ENCODE measurements around the gene NBR1. TPM values are rescaled to one million over a fixed set of nuclear protein-coding genes. Genes with fewer than 3 reads are reported as not detected.
"Not testable (repeated sequence)": the region's sequence is repeated elsewhere in the genome, so short reads cannot be mapped to it uniquely, and the experiment has no call there.

NBR1 gene
- total and polyA plus RNA-seq, 2 of the 8 experiments (the other 6 are each of a cell fraction or from before 2014, with no cell fraction given): 13.5 to 36.0 TPM

DNA sequence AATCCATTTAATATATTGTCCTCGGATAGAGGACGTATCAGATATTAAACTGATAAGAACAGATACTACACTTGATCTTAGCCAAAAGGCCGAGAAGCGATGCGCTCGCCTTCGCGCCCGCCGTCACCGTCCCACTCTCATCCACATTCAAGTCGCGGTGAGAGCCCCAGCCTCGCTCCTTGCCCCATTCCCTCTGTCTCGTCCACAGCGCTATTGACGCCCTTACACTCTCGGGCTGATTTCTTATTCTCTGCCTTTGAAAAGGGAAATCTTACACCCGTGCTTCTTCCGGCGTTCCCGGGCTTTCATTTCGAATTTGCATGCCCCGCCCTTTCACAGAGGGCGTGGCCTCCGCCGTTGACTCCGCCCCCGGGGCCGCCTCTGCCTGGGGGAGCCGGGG lies 62.9 kb downstream of the NBR1 start, which contains the start of gene RNU2-1:
RNU2-1 (minus strand) TSS at position 101 of the 400 bp plus-strand sequence.
- H4K8ac ChIP-seq (ENCODE audit: extremely low read depth, insufficient read depth, low read length); H3K23ac ChIP-seq (ENCODE audit: insufficient read length); H4K5ac ChIP-seq (ENCODE audit: insufficient read length, low read depth, low read length); H3K4me3 ChIP-seq (ENCODE audit: extremely low read depth in 1 of 4, insufficient read depth in 2 of 4, low read depth in 3 of 4, low read length in 4 of 4); H3K9ac ChIP-seq (replicated peaks in 1 of 4; ENCODE audit: extremely low read depth in 1 of 4, low read depth in 3 of 4, low read length in 3 of 4); H3K4ac ChIP-seq (replicated peaks; ENCODE audit: insufficient read length, low read depth, low read length); H3K18ac ChIP-seq (ENCODE audit: extremely low read depth, low read length); H3K9me3 ChIP-seq (ENCODE audit: insufficient read depth in 2 of 2, low read depth in 1 of 2, low read length in 1 of 2); H3K23me2 ChIP-seq (ENCODE audit: low read depth, low read length); CTCF ChIA-PET (ENCODE audit: partially characterized antibody); H4K20me1 ChIP-seq (replicated peaks in 1 of 2; ENCODE audit: control insufficient read depth in 1 of 2, insufficient read depth in 2 of 2, low read length in 2 of 2); H3K79me1 ChIP-seq (ENCODE audit: low read depth, low read length); H3K4me1 ChIP-seq (replicated peaks in 1 of 4; ENCODE audit: control insufficient read depth in 3 of 4, insufficient read depth in 4 of 4, low read length in 3 of 4); H2BK12ac ChIP-seq (ENCODE audit: low read depth, low read length); FAIRE-seq; H3K36me3 ChIP-seq (ENCODE audit: control insufficient read depth in 2 of 4, insufficient read depth in 4 of 4, low read length in 3 of 4); H2AK5ac ChIP-seq (ENCODE audit: low read depth, low read length); H3K14ac ChIP-seq (ENCODE audit: insufficient read length); POLR2A ChIA-PET (ENCODE audit: partially characterized antibody); H2BK120ac ChIP-seq (replicated peaks; ENCODE audit: low read depth, low read length); H3K4me2 ChIP-seq (ENCODE audit: insufficient read depth in 1 of 2, low read depth in 2 of 2, low read length in 2 of 2); H2BK15ac ChIP-seq (ENCODE audit: low read length); H3K27me3 ChIP-seq (replicated peaks in 1 of 4; ENCODE audit: control insufficient read depth in 3 of 4, extremely low read depth in 1 of 4, insufficient read depth in 3 of 4, low read length in 3 of 4); H3K79me2 ChIP-seq (ENCODE audit: control insufficient read depth in 1 of 2, insufficient read depth in 2 of 2, low read length in 2 of 2); H2BK5ac ChIP-seq (ENCODE audit: low read depth, low read length); H3K56ac ChIP-seq (replicated peaks; ENCODE audit: insufficient read length, low read depth, low read length); H2BK20ac ChIP-seq (ENCODE audit: low read length); DNase-seq (ENCODE audit: low read depth in 1 of 2, low spot score in 2 of 2); H2AFZ ChIP-seq (ENCODE audit: low read length); H4K91ac ChIP-seq (replicated peaks; ENCODE audit: insufficient read length, low read length); H3K27ac ChIP-seq (ENCODE audit: low read depth, low read length): not testable (repeated sequence)
- no CpG with 5 or more reads among the region's 31 CpGs for WGBS, 2 experiments (ENCODE audit: extremely low coverage in 1 of 2, insufficient coverage in 1 of 2, insufficient read length in 1 of 2, insufficient replicate concordance in 2 of 2, low coverage in 1 of 2, low lambda C conversion rate in 2 of 2, missing lambda C conversion rate in 1 of 2)

DNA sequence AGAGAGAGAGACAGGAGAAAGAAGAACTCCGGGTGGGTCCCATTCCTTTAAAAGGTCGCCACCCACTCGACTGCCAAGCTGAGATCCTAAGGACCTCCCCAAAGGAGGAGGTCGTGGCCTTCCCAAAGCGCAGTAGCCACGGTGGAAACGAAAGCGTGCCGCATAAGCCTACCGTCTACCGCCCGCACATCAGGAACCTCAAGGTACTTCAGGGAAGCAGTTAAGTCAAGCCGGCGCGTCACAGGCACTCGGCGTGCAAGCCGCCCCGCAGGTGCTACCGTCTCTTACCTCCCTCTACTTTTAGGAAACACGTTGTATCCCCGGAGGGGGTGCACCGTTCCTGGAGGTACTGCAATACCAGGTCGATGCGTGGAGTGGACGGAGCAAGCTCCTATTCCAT lies 68.6 kb downstream of the NBR1 start:
- H2BK120ac ChIP-seq (replicated peaks; ENCODE audit: low read depth, low read length); H3K4me2 ChIP-seq (ENCODE audit: insufficient read depth in 1 of 2, low read depth in 2 of 2, low read length in 2 of 2); H3K4ac ChIP-seq (replicated peaks; ENCODE audit: insufficient read length, low read depth, low read length); H3K23me2 ChIP-seq (ENCODE audit: low read depth, low read length); H3K9ac ChIP-seq (replicated peaks in 1 of 4; ENCODE audit: extremely low read depth in 1 of 4, low read depth in 3 of 4, low read length in 3 of 4); FAIRE-seq; H3K9me3 ChIP-seq (ENCODE audit: insufficient read depth in 2 of 2, low read depth in 1 of 2, low read length in 1 of 2); H3K27ac ChIP-seq (ENCODE audit: low read depth, low read length); H3K36me3 ChIP-seq (ENCODE audit: control insufficient read depth in 2 of 4, insufficient read depth in 4 of 4, low read length in 3 of 4); H2BK20ac ChIP-seq (ENCODE audit: low read length); DNase-seq (ENCODE audit: low read depth in 1 of 2, low spot score in 2 of 2); H3K14ac ChIP-seq (ENCODE audit: insufficient read length); H4K20me1 ChIP-seq (replicated peaks in 1 of 2; ENCODE audit: control insufficient read depth in 1 of 2, insufficient read depth in 2 of 2, low read length in 2 of 2); H3K23ac ChIP-seq (ENCODE audit: insufficient read length); H2BK5ac ChIP-seq (ENCODE audit: low read depth, low read length); H2BK15ac ChIP-seq (ENCODE audit: low read length); CTCF ChIA-PET (ENCODE audit: partially characterized antibody); H3K79me1 ChIP-seq (ENCODE audit: low read depth, low read length); H4K5ac ChIP-seq (ENCODE audit: insufficient read length, low read depth, low read length); H3K56ac ChIP-seq (replicated peaks; ENCODE audit: insufficient read length, low read depth, low read length); H2AK5ac ChIP-seq (ENCODE audit: low read depth, low read length); H3K27me3 ChIP-seq (replicated peaks in 1 of 4; ENCODE audit: control insufficient read depth in 3 of 4, extremely low read depth in 1 of 4, insufficient read depth in 3 of 4, low read length in 3 of 4); H2BK12ac ChIP-seq (ENCODE audit: low read depth, low read length); H2AFZ ChIP-seq (ENCODE audit: low read length); H3K4me3 ChIP-seq (ENCODE audit: extremely low read depth in 1 of 4, insufficient read depth in 2 of 4, low read depth in 3 of 4, low read length in 4 of 4); H4K8ac ChIP-seq (ENCODE audit: extremely low read depth, insufficient read depth, low read length); H4K91ac ChIP-seq (replicated peaks; ENCODE audit: insufficient read length, low read length); H3K4me1 ChIP-seq (replicated peaks in 1 of 4; ENCODE audit: control insufficient read depth in 3 of 4, insufficient read depth in 4 of 4, low read length in 3 of 4); H3K79me2 ChIP-seq (ENCODE audit: control insufficient read depth in 1 of 2, insufficient read depth in 2 of 2, low read length in 2 of 2); H3K18ac ChIP-seq (ENCODE audit: extremely low read depth, low read length); POLR2A ChIA-PET (ENCODE audit: partially characterized antibody): not testable (repeated sequence)
- WGBS, 2 experiments (ENCODE audit: extremely low coverage in 1 of 2, insufficient coverage in 1 of 2, insufficient read length in 1 of 2, insufficient replicate concordance in 2 of 2, low coverage in 1 of 2, low lambda C conversion rate in 2 of 2, missing lambda C conversion rate in 1 of 2): no CpG with 5 or more reads among the region's 26 CpGs
